Activated T-helper 17 cell treated with anti-CD3 and anti-CD28 coated beads, Interleukin-2, amount 50 U/mL, for 72 hours (primary cell): Measurements from ENCODE around the gene CBLIF. TPM values are rescaled to one million over a fixed set of nuclear protein-coding genes. Genes with fewer than 3 reads are reported as not detected.
"Not testable (repeated sequence)": the region's sequence is repeated elsewhere in the genome, so short reads cannot be mapped to it uniquely, and the experiment has no call there.

ENCODE experiments used
- ATAC-seq: fragments of 150-1000 bp; cut with Tn5 transposase; replicated peaks from 2 replicates; pipeline ENCODE4 v1.10.0; 2021; ENCODE audit warnings: mild to moderate bottlenecking, moderate library complexity
- H3K27ac Mint-ChIP-seq: one replicate; pipeline ENCODE4 v1.8.0; 2022; ENCODE audit warnings: mixed read lengths
- H3K27me3 Mint-ChIP-seq: one replicate; pipeline ENCODE4 v1.8.0; 2022; ENCODE audit warnings: mixed read lengths
- H3K36me3 Mint-ChIP-seq: one replicate; pipeline ENCODE4 v1.8.0; 2022; ENCODE audit warnings: low read depth, mild to moderate bottlenecking, mixed read lengths
- H3K4me1 Mint-ChIP-seq: one replicate; pipeline ENCODE4 v1.8.0; 2022; ENCODE audit warnings: mixed read lengths
- H3K4me3 Mint-ChIP-seq: one replicate; pipeline ENCODE4 v1.8.0; 2022; ENCODE audit warnings: mild to moderate bottlenecking, mixed read lengths
- H3K9me3 Mint-ChIP-seq: one replicate; pipeline ENCODE4 v1.8.0; 2022; ENCODE audit warnings: mixed read lengths
- total RNA-seq, 2 donors: library from RNA; stranded (reverse); gene quantifications; one replicate each; pipeline ENCODE4 v1.2.3, GENCODE V29; 2022

CBLIF gene
- total RNA-seq = not detected

- H3K9me3 Mint-ChIP-seq = no peaks in the 10 kb centered on the region
- H3K4me1 Mint-ChIP-seq = no peaks in the 10 kb centered on the region
- no peak for ATAC-seq
- peaks cover 3% of the 10 kb centered on the region for H3K27me3 Mint-ChIP-seq
- H3K27ac Mint-ChIP-seq = no peak within 1 kb of the TSS
- H3K36me3 Mint-ChIP-seq = no peaks in the 10 kb centered on the region
- no peak within 1 kb of the TSS for H3K4me3 Mint-ChIP-seq
These were observed at the start of gene CBLIF for GRCh38 chr11:59845399-59845798. CBLIF (minus strand) TSS chr11:59845499; CDS start chr11:59845453, 46 bp downstream.

- peaks cover 5% of the 10 kb centered on the region for H3K9me3 Mint-ChIP-seq
- H3K36me3 Mint-ChIP-seq = no peaks in the 10 kb centered on the region
- H3K27ac Mint-ChIP-seq = no peak overlapping the region
- no peaks in the 10 kb centered on the region for H3K4me1 Mint-ChIP-seq
- H3K27me3 Mint-ChIP-seq = peaks cover 4% of the 10 kb centered on the region
- H3K4me3 Mint-ChIP-seq = no peak overlapping the region
- no peak for ATAC-seq
These were observed 49.3 kb upstream of the CBLIF start for GRCh38 chr11:59894616-59895015.

GRCh38 chr11:59891781-59892181 lies 46.5 kb upstream of the CBLIF start:
- Mint-ChIP-seq H3K36me3 (no peaks in the 10 kb centered on the region), H3K27ac (no peak overlapping the region), H3K4me1 (no peaks in the 10 kb centered on the region), H3K27me3 (peaks cover 6% of the 10 kb centered on the region), H3K4me3 (no peak overlapping the region), H3K9me3 (peaks cover 11% of the 10 kb centered on the region)
- ATAC-seq = no peak

GRCh38 chr11:59887156-59887555 lies 41.9 kb upstream of the CBLIF start:
- ATAC-seq, H3K27ac Mint-ChIP-seq, H3K4me1 Mint-ChIP-seq, H3K36me3 Mint-ChIP-seq, H3K4me3 Mint-ChIP-seq, H3K27me3 Mint-ChIP-seq: not testable (repeated sequence)
- H3K9me3 Mint-ChIP-seq = peaks cover 11% of the 10 kb centered on the region

GRCh38 chr11:59883597-59883996 lies 38.3 kb upstream of the CBLIF start:
- no peak for ATAC-seq
- Mint-ChIP-seq H3K27me3 (peaks cover 2% of the 10 kb centered on the region), H3K9me3 (no peaks in the 10 kb centered on the region), H3K4me3 (no peak overlapping the region), H3K4me1 (no peaks in the 10 kb centered on the region), H3K27ac (no peak overlapping the region), H3K36me3 (no peaks in the 10 kb centered on the region)

- Mint-ChIP-seq H3K27ac (no peak overlapping the region), H3K27me3 (peaks cover 14% of the 10 kb centered on the region), H3K4me1 (no peaks in the 10 kb centered on the region), H3K9me3 (no peaks in the 10 kb centered on the region), H3K4me3 (no peak overlapping the region), H3K36me3 (no peaks in the 10 kb centered on the region)
- ATAC-seq = no peak
These were observed 34.3 kb upstream of the CBLIF start for GRCh38 chr11:59879567-59879966.

GRCh38 chr11:59878575-59878974 lies 33.3 kb upstream of the CBLIF start, which contains the start of gene OOSP3:
OOSP3 (plus strand) TSS chr11:59878782; CDS start chr11:59878809, 27 bp downstream.
- ATAC-seq = no peak
- Mint-ChIP-seq H3K9me3 (no peaks in the 10 kb centered on the region), H3K4me1 (no peaks in the 10 kb centered on the region), H3K27me3 (peaks cover 14% of the 10 kb centered on the region), H3K36me3 (no peaks in the 10 kb centered on the region), H3K27ac (no peak within 1 kb of the TSS), H3K4me3 (no peak within 1 kb of the TSS)

GRCh38 chr11:59877784-59878183 lies 32.5 kb upstream of the CBLIF start:
- Mint-ChIP-seq H3K4me3 (no peak overlapping the region), H3K9me3 (no peaks in the 10 kb centered on the region), H3K27ac (no peak overlapping the region), H3K4me1 (no peaks in the 10 kb centered on the region), H3K27me3 (peaks cover 14% of the 10 kb centered on the region), H3K36me3 (no peaks in the 10 kb centered on the region)
- no peak for ATAC-seq

- Mint-ChIP-seq H3K9me3 (no peaks in the 10 kb centered on the region), H3K4me1 (no peaks in the 10 kb centered on the region), H3K27ac (no peak overlapping the region), H3K4me3 (no peak overlapping the region), H3K27me3 (peaks cover 14% of the 10 kb centered on the region), H3K36me3 (no peaks in the 10 kb centered on the region)
- ATAC-seq = no peak
These were observed 32.0 kb upstream of the CBLIF start for GRCh38 chr11:59877325-59877724.

- Mint-ChIP-seq H3K4me3 (no peak overlapping the region), H3K36me3 (no peaks in the 10 kb centered on the region), H3K9me3 (peaks cover 5% of the 10 kb centered on the region), H3K4me1 (no peaks in the 10 kb centered on the region), H3K27me3 (peaks cover 14% of the 10 kb centered on the region), H3K27ac (no peak overlapping the region)
- no peak for ATAC-seq
These were observed 30.7 kb upstream of the CBLIF start for GRCh38 chr11:59875856-59876519.

- Mint-ChIP-seq H3K27ac (no peak overlapping the region), H3K4me3 (no peak overlapping the region), H3K27me3 (peaks cover 14% of the 10 kb centered on the region), H3K9me3 (peaks cover 7% of the 10 kb centered on the region), H3K36me3 (no peaks in the 10 kb centered on the region), H3K4me1 (no peaks in the 10 kb centered on the region)
- no peak for ATAC-seq
These were observed 26.8 kb upstream of the CBLIF start for GRCh38 chr11:59872076-59872475.

GRCh38 chr11:59867946-59868345 lies 22.6 kb upstream of the CBLIF start:
- no peak overlapping the region for H3K27ac Mint-ChIP-seq
- H3K9me3 Mint-ChIP-seq = peaks cover 8% of the 10 kb centered on the region
- peaks cover 3% of the 10 kb centered on the region for H3K27me3 Mint-ChIP-seq
- H3K36me3 Mint-ChIP-seq = no peaks in the 10 kb centered on the region
- no peak overlapping the region for H3K4me3 Mint-ChIP-seq
- ATAC-seq = no peak
- no peaks in the 10 kb centered on the region for H3K4me1 Mint-ChIP-seq

- H3K36me3 Mint-ChIP-seq = no peaks in the 10 kb centered on the region
- H3K27ac Mint-ChIP-seq = no peak overlapping the region
- H3K27me3 Mint-ChIP-seq = peaks cover 3% of the 10 kb centered on the region
- H3K4me3 Mint-ChIP-seq = no peak overlapping the region
- H3K9me3 Mint-ChIP-seq = peaks cover 8% of the 10 kb centered on the region
- H3K4me1 Mint-ChIP-seq = no peaks in the 10 kb centered on the region
- no peak for ATAC-seq
These were observed 21.5 kb upstream of the CBLIF start for GRCh38 chr11:59866836-59867235.

GRCh38 chr11:59866397-59866796 lies 21.1 kb upstream of the CBLIF start, which contains the start of gene TCN1:
TCN1 (minus strand) TSS chr11:59866487; CDS start chr11:59866470, 17 bp downstream.
- Mint-ChIP-seq H3K36me3 (no peaks in the 10 kb centered on the region), H3K4me1 (no peaks in the 10 kb centered on the region), H3K9me3 (peaks cover 3% of the 10 kb centered on the region), H3K27ac (no peak within 1 kb of the TSS), H3K4me3 (no peak within 1 kb of the TSS), H3K27me3 (peaks cover 3% of the 10 kb centered on the region)
- no peak for ATAC-seq

GRCh38 chr11:59865031-59865430 lies 19.7 kb upstream of the CBLIF start:
- no peaks in the 10 kb centered on the region for H3K36me3 Mint-ChIP-seq
- peak; percentile 69 for ATAC-seq
- H3K27me3 Mint-ChIP-seq = peaks cover 3% of the 10 kb centered on the region
- no peak overlapping the region for H3K4me3 Mint-ChIP-seq
- no peak overlapping the region for H3K27ac Mint-ChIP-seq
- H3K4me1 Mint-ChIP-seq = no peaks in the 10 kb centered on the region
- H3K9me3 Mint-ChIP-seq = peaks cover 3% of the 10 kb centered on the region
